Esophagus muscularis mucosa (tissue), 4 donors: ENCODE results near the gene FYB1.

ENCODE experiments used
- CTCF ChIP-seq, 3 experiments: fragments of 200-600 bp in 2 of 3; fragments of 450-650 bp in 1 of 3; sonication (generic) in 2 of 3; IDR thresholded peaks; one replicate each; pipeline ENCODE4 v1.5.1; 2017 to 2019; ENCODE audit warnings: antibody characterized with exemption in 3 of 3, mild to moderate bottlenecking in 2 of 3, moderate library complexity in 1 of 3
- EP300 ChIP-seq: sonication (generic); formaldehyde crosslinking; IDR thresholded peaks from one replicate; pipeline ENCODE4 v1.6.1; 2017; ENCODE audit warnings: antibody characterized with exemption
- POLR2A ChIP-seq: fragments of 450-650 bp; IDR thresholded peaks from one replicate; pipeline ENCODE4 v1.6.1; 2017; ENCODE audit warnings: antibody characterized with exemption, moderate library complexity, mild to moderate bottlenecking, low read depth
- POLR2AphosphoS5 ChIP-seq, 2 donors: sonication (generic); formaldehyde crosslinking; IDR thresholded peaks; one replicate each; pipeline ENCODE4 v1.6.1; 2017; ENCODE audit warnings: antibody characterized with exemption in 2 of 2

GRCh38 chr5:39192450-39193160 is 26.8 kb downstream of the FYB1 start:
- TF ChIP-seq CTCF (IDR thresholded peaks at IDR 0.05), result no peak
- no peak for TF ChIP-seq EP300
- no peak for TF ChIP-seq POLR2A
- TF ChIP-seq POLR2AphosphoS5 (IDR thresholded peaks at IDR 0.05), result no peak
